HG02642 (cell line): ENCODE results near the gene SKA3.
"Not testable (repeated sequence)": the region's sequence is repeated elsewhere in the genome, so short reads cannot be mapped to it uniquely, and the experiment has no call there.

Source experiments
- ATAC-seq: cut with Tn5 transposase; IDR thresholded peaks from one replicate; pipeline ENCODE4 v1.9.1; 2021; ENCODE audit warnings: mild to moderate bottlenecking; ENCODE audit not compliant: unreplicated experiment, poor library complexity

Gene SKA3

GRCh38 chr13:21173767-21174166, 2.6 kb downstream of the SKA3 start:
- not testable (repeated sequence) for ATAC-seq

- no peak for ATAC-seq
Observed at GRCh38 chr13:21171420-21171819, 4.9 kb downstream of the SKA3 start.

GRCh38 chr13:21165606-21166005, 10.7 kb downstream of the SKA3 start:
- ATAC-seq, result not testable (repeated sequence)

- ATAC-seq, result no peak
Observed at GRCh38 chr13:21164631-21165030, 11.7 kb downstream of the SKA3 start.

- ATAC-seq, result no peak
Observed at GRCh38 chr13:21152251-21152899, 24.0 kb downstream of the SKA3 start.

GRCh38 chr13:21150013-21150412, 26.3 kb downstream of the SKA3 start:
- no peak for ATAC-seq

GRCh38 chr13:21149568-21149967, 26.8 kb downstream of the SKA3 start:
- ATAC-seq, result no peak

GRCh38 chr13:21148557-21149258, 27.6 kb downstream of the SKA3 start:
- ATAC-seq, result no peak

- no peak for ATAC-seq
Observed at GRCh38 chr13:21147827-21148226, 28.5 kb downstream of the SKA3 start.

GRCh38 chr13:21142766-21143165, 33.6 kb downstream of the SKA3 start:
- ATAC-seq, result no peak

- no peak for ATAC-seq
Observed at GRCh38 chr13:21139374-21139773, 37.0 kb downstream of the SKA3 start.

- ATAC-seq, result no peak
Observed at GRCh38 chr13:21138561-21138960, 37.8 kb downstream of the SKA3 start.

GRCh38 chr13:21137696-21138095, 38.7 kb downstream of the SKA3 start:
- no peak for ATAC-seq

- not testable (repeated sequence) for ATAC-seq
Observed at GRCh38 chr13:21135833-21136232, 40.5 kb downstream of the SKA3 start.

GRCh38 chr13:21134475-21134874, 41.9 kb downstream of the SKA3 start:
- ATAC-seq, result no peak

- no peak for ATAC-seq
Observed at GRCh38 chr13:21133077-21133476, 43.3 kb downstream of the SKA3 start.

- no peak for ATAC-seq
Observed at GRCh38 chr13:21130116-21130515, 46.2 kb downstream of the SKA3 start.

- ATAC-seq, result no peak
Observed at GRCh38 chr13:21124852-21125251, 51.5 kb downstream of the SKA3 start.

- ATAC-seq, result no peak
Observed at GRCh38 chr13:21123956-21124355, 52.4 kb downstream of the SKA3 start.

- no peak for ATAC-seq
Observed at GRCh38 chr13:21121616-21122015, 54.7 kb downstream of the SKA3 start.

GRCh38 chr13:21120191-21120590, 56.2 kb downstream of the SKA3 start:
- no peak for ATAC-seq

- no peak for ATAC-seq
Observed at GRCh38 chr13:21119526-21119925, 56.8 kb downstream of the SKA3 start.
